HG02763 (cell line): ENCODE results near the gene EMP1.

ENCODE experiments used
- ATAC-seq: cut with Tn5 transposase; IDR thresholded peaks from one replicate; pipeline ENCODE4 v1.9.1; 2021; ENCODE audit warnings: mild to moderate bottlenecking, moderate library complexity; ENCODE audit not compliant: unreplicated experiment

The EMP1 gene

DNA sequence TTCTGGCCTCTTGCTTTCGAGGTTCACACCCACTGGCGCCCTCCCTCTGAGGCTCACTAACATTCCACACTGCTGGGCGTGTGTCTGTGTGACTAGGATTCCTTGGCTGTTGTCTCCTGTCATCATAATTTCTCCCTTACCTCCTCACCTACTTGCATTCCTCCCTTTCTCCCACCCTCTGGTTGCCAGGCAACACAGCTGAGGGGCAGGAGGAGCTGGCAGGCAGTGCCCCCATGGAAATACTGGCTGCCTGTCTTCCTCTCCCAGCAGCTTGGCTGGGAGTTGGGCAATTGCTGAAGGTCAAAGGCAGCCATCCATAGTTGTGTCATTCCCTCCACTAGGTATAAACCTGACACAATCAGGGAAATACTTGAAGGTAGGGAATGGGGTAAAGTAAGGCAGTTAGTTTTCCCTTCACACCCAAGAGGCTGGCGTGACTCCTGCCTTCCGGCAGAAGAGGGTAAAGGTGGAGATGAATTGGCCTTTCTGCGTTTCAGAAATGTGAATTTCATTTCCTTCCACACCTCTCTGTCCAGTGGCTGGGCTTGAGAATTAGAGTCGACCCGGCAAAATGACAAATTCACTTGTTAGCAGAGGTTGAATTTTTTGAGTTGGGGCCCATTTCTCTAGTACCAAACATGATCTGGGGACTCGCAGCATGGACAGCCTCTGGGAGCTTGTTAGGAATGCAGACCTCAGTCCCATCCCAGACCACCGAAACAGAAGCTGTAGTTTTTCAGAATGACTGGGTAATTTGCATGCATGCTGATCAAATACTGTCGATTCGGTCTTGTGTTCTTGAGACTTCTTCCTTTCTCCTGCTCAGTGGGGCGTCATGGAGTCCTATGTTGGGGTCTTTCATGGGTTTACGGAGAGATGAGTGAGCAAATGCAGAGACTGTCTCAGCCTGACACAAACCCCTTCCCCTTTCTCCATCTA, 24.3 kb upstream of the EMP1 start:
- ATAC-seq = peak; percentile 41

- peak; percentile 87 for ATAC-seq
These were observed 23.3 kb upstream of the EMP1 start for GRCh38 chr12:13173012-13173932.

DNA sequence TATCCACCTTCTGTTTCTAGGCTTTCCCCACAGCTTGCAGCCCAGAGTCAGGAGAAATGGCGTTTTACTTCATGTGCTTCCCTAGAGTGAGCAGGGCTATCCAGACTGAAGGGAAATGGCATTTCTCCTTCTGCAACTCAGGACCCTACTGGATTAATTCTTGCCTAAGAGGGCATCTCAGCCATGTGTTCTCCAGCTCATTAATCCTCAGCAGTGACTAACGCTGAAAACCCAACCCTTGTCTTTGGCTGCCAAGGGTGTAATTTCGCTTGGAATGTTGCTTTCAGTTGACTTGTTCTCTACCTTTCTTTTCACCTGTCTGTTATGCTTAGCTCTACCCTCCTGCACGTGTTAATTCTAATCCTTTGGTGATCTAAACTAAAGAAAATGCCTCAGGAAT, 21.0 kb upstream of the EMP1 start:
- no peak for ATAC-seq

DNA sequence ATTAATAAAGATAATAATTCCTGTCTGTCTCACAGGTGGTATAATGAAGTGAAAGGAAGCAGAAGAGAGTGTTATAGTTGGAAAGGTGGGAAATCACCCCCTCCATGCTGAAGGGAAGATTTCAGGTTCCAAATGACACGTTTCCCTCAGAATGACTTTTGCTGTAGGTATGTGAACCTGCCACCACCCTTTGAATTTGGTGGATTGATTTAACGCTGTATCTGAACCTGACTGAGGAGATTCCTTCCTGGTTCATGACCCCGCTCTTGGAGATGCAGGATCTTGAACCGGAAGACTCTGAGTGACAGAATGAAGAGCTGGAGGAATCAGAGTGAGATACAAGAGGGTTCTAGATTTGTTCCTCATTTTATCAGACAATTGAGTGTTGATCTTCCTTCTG, 20.3 kb upstream of the EMP1 start:
- no peak for ATAC-seq

DNA sequence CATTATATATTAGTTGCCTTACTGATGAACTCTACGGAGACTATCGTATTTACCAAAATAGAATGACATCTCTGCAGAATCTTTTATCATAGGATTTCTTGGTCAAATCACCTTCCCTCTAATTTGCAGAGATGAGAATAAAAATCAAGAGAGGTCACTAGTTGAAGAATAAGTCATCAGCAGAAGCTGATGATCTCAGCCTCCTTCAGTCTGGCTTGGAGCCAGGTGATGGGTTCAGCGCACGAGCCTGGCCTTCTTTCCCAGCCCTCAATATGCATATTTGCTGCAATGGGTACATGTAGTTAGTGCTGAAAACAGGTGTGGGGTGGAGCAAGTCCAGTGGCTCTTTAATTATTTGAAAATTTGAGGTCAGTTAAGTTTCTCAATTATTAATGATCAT, 19.2 kb upstream of the EMP1 start:
- no peak for ATAC-seq

GRCh38 chr12:13177906-13178305, 18.6 kb upstream of the EMP1 start:
- ATAC-seq = no peak

- no peak for ATAC-seq
These were observed 17.8 kb upstream of the EMP1 start for GRCh38 chr12:13178568-13179210.

DNA sequence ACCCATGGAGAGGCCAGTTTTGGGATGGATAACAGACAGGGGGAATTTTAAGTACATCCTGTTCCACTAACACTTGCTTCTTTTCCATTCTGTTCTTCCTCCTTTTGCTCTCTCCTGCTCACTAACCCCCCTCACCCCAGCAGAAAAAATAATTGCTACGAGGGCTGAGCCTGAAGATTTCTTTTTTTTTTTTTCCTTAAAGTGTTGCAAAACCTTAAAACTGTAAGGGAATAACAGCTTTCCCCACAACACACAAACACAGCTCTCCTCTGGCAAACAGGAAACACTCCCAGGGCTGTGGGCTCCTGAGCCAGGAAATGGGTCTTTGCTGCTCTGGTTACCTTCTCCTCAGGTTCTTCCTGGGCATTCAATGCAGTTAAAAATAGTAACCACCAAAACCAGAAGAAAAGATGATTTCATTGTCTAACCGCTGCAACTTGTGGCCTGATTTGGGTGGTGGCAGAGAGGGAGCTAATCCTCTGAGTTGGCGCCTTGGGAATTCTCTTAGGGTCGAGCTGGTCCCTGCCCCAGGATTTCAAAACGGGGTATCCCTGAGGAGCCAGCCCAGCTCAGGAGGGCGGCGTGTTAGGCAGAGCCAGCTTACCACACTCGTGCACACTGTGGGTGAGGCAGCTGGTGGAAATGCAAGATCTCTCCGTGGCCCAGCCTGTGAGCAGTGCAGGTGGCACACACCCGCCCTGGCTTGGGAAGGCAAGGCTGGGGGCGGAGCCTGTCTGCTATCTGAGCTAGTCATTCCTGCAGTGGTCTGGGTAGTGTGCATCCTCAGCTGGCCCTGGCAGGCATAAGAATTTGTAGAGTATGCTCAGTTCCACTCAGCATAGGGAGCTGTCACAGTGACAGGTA, 17.1 kb upstream of the EMP1 start:
- peak; percentile 60 for ATAC-seq

GRCh38 chr12:13181375-13182070, 15.0 kb upstream of the EMP1 start:
- no peak for ATAC-seq

DNA sequence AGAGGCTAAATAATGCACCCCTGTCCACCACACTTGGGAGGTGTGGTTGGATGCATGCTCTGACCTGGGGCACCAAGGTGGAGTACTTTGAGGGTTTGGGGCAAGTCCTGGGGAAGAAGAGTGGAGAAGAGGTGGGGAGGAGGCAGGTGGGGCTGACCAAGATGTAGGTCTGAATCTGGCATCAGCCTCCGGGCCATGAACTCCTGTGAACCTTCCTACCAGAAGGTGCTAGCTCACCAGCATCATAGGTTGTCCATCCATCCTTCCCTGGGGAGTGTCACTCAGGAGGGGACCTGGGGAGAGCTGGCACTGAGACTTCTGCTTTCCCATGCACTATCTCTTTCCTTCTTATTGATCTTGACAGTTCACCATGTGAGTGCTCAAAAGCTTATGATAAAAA, 13.6 kb upstream of the EMP1 start:
- ATAC-seq = no peak

DNA sequence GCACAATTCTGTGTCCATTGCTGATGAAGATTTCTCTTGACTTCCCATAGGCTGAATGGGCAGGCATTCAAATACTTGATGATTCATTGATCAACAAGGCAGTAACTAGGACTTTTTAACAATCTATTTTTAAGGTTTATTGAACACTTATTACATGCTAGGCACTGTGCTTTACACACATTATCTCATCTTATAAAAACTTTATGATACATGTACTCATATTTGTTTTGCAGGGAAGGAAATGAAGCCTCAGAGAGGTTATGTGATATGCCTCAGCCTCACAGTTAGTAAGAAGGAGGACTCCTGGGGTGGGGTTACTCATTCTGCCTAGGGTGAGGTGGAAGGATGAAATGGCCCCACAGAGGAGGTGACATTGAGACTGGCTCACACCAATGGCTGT, 12.9 kb upstream of the EMP1 start:
- ATAC-seq = no peak

DNA sequence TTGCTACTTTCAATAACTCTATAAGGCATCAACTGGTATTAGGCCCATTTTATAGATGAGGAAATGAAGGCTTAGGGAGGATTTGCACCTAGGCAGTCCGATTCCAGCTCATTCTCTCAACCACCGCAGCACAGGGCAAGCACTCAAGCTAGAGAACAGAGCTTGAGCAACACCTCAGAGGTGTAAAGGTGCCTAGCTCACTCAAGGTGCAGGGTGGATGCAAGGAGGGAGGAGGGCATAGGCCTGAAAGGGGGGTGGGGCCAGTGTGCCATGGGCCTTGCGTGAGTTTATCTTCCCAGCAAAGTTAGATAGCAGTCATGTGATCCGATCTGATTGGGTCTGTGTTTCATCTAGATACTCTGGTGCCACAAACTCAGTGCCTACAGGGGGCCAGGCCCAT, 10.2 kb upstream of the EMP1 start:
- no peak for ATAC-seq

- ATAC-seq = no peak
These were observed 9.1 kb upstream of the EMP1 start for GRCh38 chr12:13187399-13187798.

GRCh38 chr12:13189264-13189663, 7.3 kb upstream of the EMP1 start:
- ATAC-seq = no peak

DNA sequence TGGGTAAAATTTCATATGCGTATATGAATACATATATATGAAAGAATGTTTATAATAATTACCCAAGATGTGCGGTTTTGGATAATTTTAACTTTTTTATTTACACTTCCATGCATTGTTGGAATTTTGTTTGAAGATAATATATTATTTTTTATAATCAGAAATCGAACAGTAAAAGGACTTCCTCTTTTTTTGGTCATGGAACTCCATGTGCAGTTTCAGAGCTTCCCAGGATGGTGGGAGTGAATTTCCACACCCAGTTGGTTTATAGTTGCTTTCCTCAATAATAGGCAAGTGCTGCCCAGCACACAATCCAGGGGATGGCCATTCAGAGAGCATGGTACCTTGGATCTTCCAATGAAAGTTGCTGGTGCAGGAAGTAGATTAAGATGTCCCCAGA, 6.3 kb upstream of the EMP1 start:
- ATAC-seq = no peak

DNA sequence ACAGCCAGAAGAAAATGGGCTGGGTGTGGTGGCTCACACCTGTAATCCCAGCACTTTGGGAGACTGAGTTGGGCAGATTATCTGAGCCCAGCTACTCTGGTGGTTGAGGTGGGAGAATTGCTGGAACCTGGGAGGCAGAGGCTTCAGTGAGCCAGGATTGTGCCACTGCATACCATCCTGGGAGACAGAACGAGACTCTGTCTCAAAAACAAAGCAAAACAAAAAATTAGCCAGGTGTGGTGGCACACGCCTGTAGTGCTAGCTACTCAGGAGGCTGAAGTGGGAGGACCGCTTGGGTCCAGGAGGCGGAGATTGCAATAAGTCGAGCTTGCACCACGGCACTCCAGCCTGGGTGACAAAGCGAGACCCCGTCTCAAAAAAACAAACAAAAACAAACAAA, 3.8 kb upstream of the EMP1 start:
- ATAC-seq = no peak

DNA sequence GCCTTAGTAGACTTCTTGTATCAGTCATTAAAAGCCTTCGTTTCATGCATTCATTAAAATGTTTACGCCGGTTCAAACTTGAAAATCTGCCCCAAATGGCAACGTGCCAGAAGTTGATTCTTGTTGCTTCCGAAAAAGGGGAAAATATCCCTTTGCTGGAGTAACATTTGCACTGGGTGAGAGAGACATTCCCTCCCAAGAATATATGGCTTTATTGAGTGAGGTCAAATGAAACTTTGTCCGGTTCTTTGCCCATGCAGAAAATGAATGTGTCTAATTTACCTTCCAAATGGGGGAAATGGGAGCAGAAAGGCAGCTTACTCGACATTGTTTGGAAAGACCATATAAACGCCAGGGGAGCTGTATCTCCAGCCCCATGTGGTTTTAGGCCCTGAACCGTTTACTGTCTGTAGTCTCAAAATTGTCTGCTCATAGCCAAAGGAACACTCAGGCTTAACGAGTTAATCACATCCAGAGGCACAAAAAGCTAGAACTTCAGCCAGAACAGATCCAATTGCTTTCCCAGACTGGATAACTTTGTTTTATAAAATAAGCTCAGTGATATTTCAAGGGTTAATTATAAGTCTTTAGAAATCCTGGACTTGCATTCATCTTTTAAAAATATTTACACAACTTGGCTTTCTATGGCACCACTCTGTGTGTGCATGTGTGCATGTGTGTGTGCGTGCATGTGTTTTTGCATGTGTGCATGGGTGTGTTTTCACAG, 2.9 kb upstream of the EMP1 start:
- ATAC-seq = no peak

GRCh38 chr12:13194401-13195110, 2.0 kb upstream of the EMP1 start:
- no peak for ATAC-seq

GRCh38 chr12:13195250-13195649, 1.3 kb upstream of the EMP1 start:
- ATAC-seq = no peak
